HCT116 (cell line): Measurements from ENCODE around the gene TBKBP1. TPM values are rescaled to one million over a fixed set of nuclear protein-coding genes. Genes with fewer than 3 reads are reported as not detected.

Experiments
- ATAC-seq: fragments of 200-7000 bp; cut with Tn5 transposase; 2 replicates; pipeline ENCODE4 v1.9.1; 2020; ENCODE audit warnings: mild to moderate bottlenecking, moderate library complexity
- BruUV-seq: library from RNA; stranded (reverse); fragments of 400-500 nt; replicated peaks from 2 replicates; lab custom pipeline; 2021; lab: Mats Ljungman, UMichigan
- CTCF ChIA-PET: fragments of 300-600 bp; sonication (Branson Sonifier 250); formaldehyde crosslinking; loops from one replicate; lab custom pipeline; 2021; ENCODE audit warnings: antibody characterized with exemption; lab: Charles Lee
- POLR2A ChIA-PET: fragments of 300-600, 350-600 bp; sonication (Branson Sonifier 250); formaldehyde crosslinking; loops from one replicate; lab custom pipeline; 2021; ENCODE audit warnings: antibody characterized with exemption; lab: Charles Lee
- RAD21 ChIA-PET, 2 experiments: fragments of 300-600 bp; sonication (Branson Sonifier 250); formaldehyde crosslinking; loops; one replicate each; lab custom pipeline; 2023; ENCODE audit warnings: low total read pairs in 2 of 2; ENCODE audit not compliant: uncharacterized antibody in 2 of 2, unreplicated experiment in 2 of 2, low non-redundant PET in 1 of 2; lab: Charles Lee
- DNase-seq: peaks from one replicate; pipeline ENCODE4 v3.0.0-alpha.2; 2010; ENCODE audit warnings: low read depth, low spot score
- H2AFZ ChIP-seq: fragments of 200-600 bp; shearing (Covaris generic), sonication (generic); 2 replicates; pipeline ENCODE4 v1.6.1; 2017; ENCODE audit warnings: low read depth, mixed run types, mixed read lengths, antibody characterized with exemption, low read length; ENCODE audit not compliant: poor library complexity, severe bottlenecking
- H3K27ac ChIP-seq: 2 replicates; pipeline ENCODE4 v1.5.1; 2012; ENCODE audit warnings: low read depth, low read length
- H3K27me3 ChIP-seq: fragments of 200-600 bp; sonication (generic); 2 replicates; pipeline ENCODE4 v1.6.1; 2016; ENCODE audit warnings: mixed run types, low read length, mixed read lengths; ENCODE audit not compliant: insufficient read depth
- H3K36me3 ChIP-seq, 2 experiments: fragments of 200-500 bp in 1 of 2; fragments of 200-600 bp in 1 of 2; sonication (Bioruptor generic) in 1 of 2; sonication (generic) in 1 of 2; 2 replicates each; pipeline versions ENCODE4 v1.5.1 to v1.6.1; 2014 to 2016; ENCODE audit warnings: low read length in 2 of 2, inconsistent platforms in 1 of 2, mixed read lengths in 1 of 2, mixed run types in 1 of 2; ENCODE audit not compliant: insufficient read depth in 2 of 2, control insufficient read depth in 1 of 2
- H3K4me1 ChIP-seq, 2 experiments: fragments of 200-600 bp in 1 of 2; sonication (generic) in 1 of 2; 2 replicates each; pipeline versions ENCODE4 v1.5.1 to v1.6.1; 2012 to 2017; ENCODE audit warnings: low read length in 2 of 2, inconsistent platforms in 1 of 2, mild to moderate bottlenecking in 1 of 2, mixed read lengths in 1 of 2, mixed run types in 1 of 2, moderate library complexity in 1 of 2; ENCODE audit not compliant: insufficient read depth in 2 of 2, control insufficient read depth in 1 of 2
- H3K4me2 ChIP-seq: fragments of 200-600 bp; sonication (generic); 2 replicates; pipeline ENCODE4 v1.6.1; 2017; ENCODE audit warnings: mixed run types, low read length, mixed read lengths
- H3K4me3 ChIP-seq, 2 experiments: fragments of 200-600 bp in 1 of 2; sonication (generic) in 1 of 2; replicated peaks in 1 of 2; 2 replicates each; pipeline ENCODE4 v1.5.1; 2011 to 2016; ENCODE audit warnings: low read length in 2 of 2, control low read depth in 1 of 2, low read depth in 1 of 2, mild to moderate bottlenecking in 1 of 2, mixed read lengths in 1 of 2, mixed run types in 1 of 2
- H3K79me2 ChIP-seq: fragments of 200-600 bp; sonication (generic); 2 replicates; pipeline ENCODE4 v1.6.1; 2017; ENCODE audit warnings: mild to moderate bottlenecking, mixed run types, low read length, moderate library complexity, mixed read lengths; ENCODE audit not compliant: insufficient read depth
- H3K9ac ChIP-seq: fragments of 200-600 bp; sonication (generic); 2 replicates; pipeline ENCODE4 v1.6.1; 2016; ENCODE audit warnings: low read length, mixed read lengths
- H3K9me2 ChIP-seq: fragments of 200-600 bp; sonication (generic), shearing (Covaris generic); 2 replicates; pipeline ENCODE4 v1.6.1; 2017; ENCODE audit warnings: mixed run types, mild to moderate bottlenecking, moderate library complexity; ENCODE audit not compliant: insufficient read depth
- H3K9me3 ChIP-seq, 2 experiments: fragments of 200-500 bp in 1 of 2; fragments of 200-600 bp in 1 of 2; sonication (Bioruptor generic) in 1 of 2; sonication (generic) in 1 of 2; 2 replicates each; pipeline ENCODE4 v1.6.1; 2014 to 2017; ENCODE audit warnings: low read length in 2 of 2, mixed read lengths in 2 of 2, inconsistent platforms in 1 of 2, low read depth in 1 of 2, mild to moderate bottlenecking in 1 of 2, mixed run types in 1 of 2, moderate library complexity in 1 of 2; ENCODE audit not compliant: control insufficient read depth in 1 of 2, insufficient read depth in 1 of 2
- H4K20me1 ChIP-seq: fragments of 200-600 bp; sonication (generic), shearing (Covaris generic); 2 replicates; pipeline ENCODE4 v1.6.1; 2017; ENCODE audit warnings: mixed run types, mild to moderate bottlenecking, moderate library complexity; ENCODE audit not compliant: insufficient read depth
- CBX3 ChIP-seq: IDR thresholded peaks from 2 replicates; pipeline ENCODE4 v1.6.1; 2012; ENCODE audit warnings: low read depth
- EGR1 ChIP-seq: IDR thresholded peaks from 2 replicates; pipeline ENCODE4 v1.6.1; 2012; ENCODE audit warnings: low read depth
- ELF1 ChIP-seq: IDR thresholded peaks from 2 replicates; pipeline ENCODE4 v1.6.1; 2012; ENCODE audit warnings: low read depth, borderline replicate concordance
- EZH2phosphoT487 ChIP-seq: fragments of 200-600 bp; IDR thresholded peaks from 2 replicates; pipeline ENCODE4 v1.6.1; 2018; ENCODE audit warnings: antibody characterized with exemption, borderline replicate concordance
- JUND ChIP-seq: IDR thresholded peaks from 2 replicates; pipeline ENCODE4 v1.6.1; 2012
- POLR2AphosphoS5 ChIP-seq: IDR thresholded peaks from 2 replicates; pipeline ENCODE4 v1.6.1; 2011; ENCODE audit warnings: mild to moderate bottlenecking, low read depth, low read length, moderate library complexity
- RAD21 ChIP-seq: IDR thresholded peaks from 2 replicates; pipeline ENCODE4 v1.6.1; 2012; ENCODE audit warnings: low read depth, mild to moderate bottlenecking
- ZBTB33 ChIP-seq: IDR thresholded peaks from 2 replicates; pipeline ENCODE4 v1.6.1; 2011; ENCODE audit warnings: mild to moderate bottlenecking, low read length, moderate library complexity; ENCODE audit not compliant: insufficient replicate concordance; ENCODE audit errors: extremely low read depth
- ZFX ChIP-seq: fragments of 450-650 bp; IDR thresholded peaks from 2 replicates; pipeline ENCODE4 v1.6.1; 2017
- ZNF274 ChIP-seq: fragments of 200-500 bp; sonication (Bioruptor generic); IDR thresholded peaks from 2 replicates; pipeline ENCODE4 v1.6.1; 2014; ENCODE audit warnings: mild to moderate bottlenecking, low read depth, low read length, inconsistent platforms
- intact Hi-C: fragments of 100-400 bp; cut with micrococcal nuclease; formaldehyde crosslinking; loops from 2 replicates; pipeline ENCODE4 v1.10.0; 2022
- total RNA-seq: library from RNA; stranded (reverse); gene quantifications from one replicate; pipeline ENCODE4 v1.2.1, GENCODE V29; 2021; ENCODE audit not compliant: unreplicated experiment
- TF ChIP-seq, protein P1 (sequence below): IDR thresholded peaks from 2 replicates; pipeline ENCODE4 v1.6.1; 2012

The TBKBP1 gene
- total RNA-seq, 1 experiment from 2014 or later, result 12.4 TPM

DNA sequence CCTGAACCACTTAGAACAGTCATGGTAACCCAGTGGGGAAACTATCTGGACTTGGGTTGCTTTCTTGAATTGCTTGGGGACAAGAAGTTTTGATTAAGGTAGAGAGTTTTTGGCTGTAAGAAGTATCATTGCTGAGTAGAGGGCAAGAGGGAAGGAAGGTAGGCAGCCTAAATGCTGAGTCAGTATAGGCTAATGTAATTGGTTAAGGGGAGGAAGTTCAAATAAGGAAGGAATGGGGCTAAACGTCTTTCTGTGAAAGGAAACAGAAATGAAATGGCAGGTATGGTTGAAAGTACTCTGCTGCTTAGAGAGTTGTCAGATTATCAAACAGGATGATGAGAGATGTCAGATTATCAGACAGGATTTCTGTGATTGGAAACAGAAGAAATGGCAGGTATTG, 23.9 kb upstream of the TBKBP1 start:
- peaks cover 49% of the 10 kb centered on the region for H4K20me1 ChIP-seq
- ATAC-seq, result no peak; the same call in 1 of the 2 replicates
- DNase-seq, result no peak
- peaks cover 92 to 94% of the 10 kb centered on the region in 2 experiments for H3K36me3 ChIP-seq
- no TSS peak for BruUV-seq
- RAD21 ChIA-PET, result no interaction called here
- peaks cover 96% of the 10 kb centered on the region for H3K79me2 ChIP-seq
- no peak overlapping the region for H3K4me3 ChIP-seq
- TF ChIP-seq ELF1 (no peak), RAD21 (no peak)
- TF ChIP-seq, protein P1, sequence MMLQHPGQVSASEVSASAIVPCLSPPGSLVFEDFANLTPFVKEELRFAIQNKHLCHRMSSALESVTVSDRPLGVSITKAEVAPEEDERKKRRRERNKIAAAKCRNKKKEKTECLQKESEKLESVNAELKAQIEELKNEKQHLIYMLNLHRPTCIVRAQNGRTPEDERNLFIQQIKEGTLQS, result no peak
- H3K27me3 ChIP-seq, result no peaks in the 10 kb centered on the region
- intact Hi-C loops, result no loop called here
- H3K4me1 ChIP-seq, result no peaks in the 10 kb centered on the region
- no peaks in the 10 kb centered on the region for H3K9me3 ChIP-seq
- H3K4me2 ChIP-seq, result no peak overlapping the region
- POLR2A ChIA-PET, result interaction anchor here (0.8 kb wide), 1 partner anchor 14 kb away, joined by 3 read pairs; no protein-coding TSS in a partner anchor
- H3K9ac ChIP-seq, result no peak overlapping the region
- H3K9me2 ChIP-seq, result no peaks in the 10 kb centered on the region
- CTCF ChIA-PET, result no interaction called here
- peak overlapping the region; percentile 14; the same call in 1 of the 2 replicates for H3K27ac ChIP-seq
- no peak overlapping the region for H2AFZ ChIP-seq

- Histone ChIP-seq H3K9ac (no peak overlapping the region), H3K27me3 (no peaks in the 10 kb centered on the region), H4K20me1 (peaks cover 38% of the 10 kb centered on the region; the same call in 1 of the 2 replicates), H3K4me1 (no peaks in the 10 kb centered on the region), H3K4me2 (no peak overlapping the region), H3K27ac (no peak overlapping the region), H3K4me3 (no peak overlapping the region), H3K36me3 (peaks cover 95 to 98% of the 10 kb centered on the region in 2 experiments), H3K9me2 (no peaks in the 10 kb centered on the region), H3K9me3 (no peaks in the 10 kb centered on the region), H2AFZ (no peak overlapping the region), H3K79me2 (peaks cover 95% of the 10 kb centered on the region)
- RAD21 ChIA-PET, result no interaction called here
- intact Hi-C loops, result no loop called here
- no peak for DNase-seq
- ATAC-seq, result no peak; the same call in 1 of the 2 replicates
- BruUV-seq, result no TSS peak
- POLR2A ChIA-PET, result no interaction called here
- TF ChIP-seq ELF1 (no peak), JUND (no peak), EGR1 (no peak), ZBTB33 (no peak), CBX3 (no peak), ZNF274 (no peak), ZFX (no peak), EZH2phosphoT487 (no peak), POLR2AphosphoS5 (no peak)
- CTCF ChIA-PET, result no interaction called here
Observed at GRCh38 chr17:47674499-47674898, 19.5 kb upstream of the TBKBP1 start.
